GM12878 (cell line): ENCODE data around the gene TRHDE. TPM values are rescaled to one million over a fixed set of nuclear protein-coding genes. Genes with fewer than 3 reads are reported as not detected.

Experiments
- ATAC-seq: fragments of 200-7000 bp; cut with Tn5 transposase; 3 replicates; pipeline ENCODE4 v1.9.1; 2020; ENCODE audit warnings: mild to moderate bottlenecking, moderate library complexity
- BruUV-seq: library from RNA; stranded (reverse); fragments of 400-500 nt; replicated peaks from 2 replicates; lab custom pipeline; 2021; lab: Mats Ljungman, UMichigan
- CTCF ChIA-PET: fragments of 300-600 bp; sonication (Branson Sonifier 250); formaldehyde crosslinking; extraction: SDS; loops from one replicate; lab custom pipeline; 2021; ENCODE audit warnings: inconsistent platforms; lab: Yijun Ruan, JAX
- POLR2A ChIA-PET: fragments of 350-600 bp; formaldehyde crosslinking; extraction: SDS; loops from one replicate; lab custom pipeline; 2021; ENCODE audit warnings: inconsistent platforms; lab: Charles Lee
- RAD21 ChIA-PET: fragments of 300-600 bp; sonication (Branson Sonifier 250); formaldehyde crosslinking; loops from one replicate; lab custom pipeline; 2023; ENCODE audit warnings: antibody characterized with exemption; ENCODE audit not compliant: unreplicated experiment; lab: Charles Lee
- SMC1A ChIA-PET: fragments of 300-600 bp; sonication (Branson Sonifier 250); formaldehyde crosslinking; loops from one replicate; lab custom pipeline; 2023; ENCODE audit not compliant: unreplicated experiment, uncharacterized antibody; lab: Charles Lee
- DNase-seq: peaks from one replicate; pipeline ENCODE4 v3.0.0-alpha.2; 2011; ENCODE audit warnings: low read depth, low spot score
- FAIRE-seq: peaks from 3 replicates; lab custom pipeline; 2011; peaks lifted over from hg19 to GRCh38; lab: Jason Lieb, UNC
- H2AFZ ChIP-seq: 2 replicates; pipeline ENCODE4 v1.6.0; 2011; ENCODE audit warnings: low read depth, low read length, control low read depth; ENCODE audit not compliant: control insufficient read depth
- H3K27ac ChIP-seq: 2 replicates; pipeline ENCODE4 v1.5.1; 2011; ENCODE audit warnings: control low read depth; ENCODE audit not compliant: control insufficient read depth, insufficient read depth
- H3K27me3 ChIP-seq, 2 experiments: replicated peaks in 1 of 2; 2 replicates each; pipeline versions ENCODE4 v1.6.0 to v1.6.1; 2011; ENCODE audit warnings: low read length in 1 of 2; ENCODE audit not compliant: control insufficient read depth in 2 of 2, insufficient read depth in 2 of 2
- H3K36me3 ChIP-seq, 2 experiments: 2 replicates each; pipeline ENCODE4 v1.5.1; 2011; ENCODE audit warnings: low read length in 1 of 2; ENCODE audit not compliant: control insufficient read depth in 2 of 2, insufficient read depth in 2 of 2
- H3K4me1 ChIP-seq: 2 replicates; pipeline ENCODE4 v1.6.1; 2011; ENCODE audit warnings: mild to moderate bottlenecking, low read length, moderate library complexity, mixed read lengths; ENCODE audit not compliant: control insufficient read depth, insufficient read depth
- H3K4me2 ChIP-seq: 2 replicates; pipeline ENCODE4 v1.6.0; 2011; ENCODE audit warnings: control low read depth; ENCODE audit not compliant: control insufficient read depth, insufficient read depth
- H3K4me3 ChIP-seq: fragments of 200-600 bp; sonication (generic); 2 replicates; pipeline ENCODE4 v1.5.1; 2016
- H3K79me2 ChIP-seq: 2 replicates; pipeline ENCODE4 v1.6.0; 2011; ENCODE audit warnings: low read length; ENCODE audit not compliant: control insufficient read depth, insufficient read depth
- H3K9ac ChIP-seq: 2 replicates; pipeline ENCODE4 v1.8.0; 2011; ENCODE audit warnings: low read length, control low read depth, mixed read lengths; ENCODE audit not compliant: control insufficient read depth, insufficient read depth
- H3K9me3 ChIP-seq: replicated peaks from 3 replicates; pipeline ENCODE4 v1.5.1; 2011; ENCODE audit warnings: mild to moderate bottlenecking, low read length; ENCODE audit not compliant: control insufficient read depth, insufficient read depth
- H4K20me1 ChIP-seq: 2 replicates; pipeline ENCODE4 v1.6.0; 2011; ENCODE audit not compliant: control insufficient read depth, insufficient read depth
- ASH2L ChIP-seq: fragments of 300-600, 200-600 bp; sonication (generic); IDR thresholded peaks from 2 replicates; pipeline ENCODE4 v1.6.1; 2017; ENCODE audit warnings: low read depth, mild to moderate bottlenecking, borderline replicate concordance
- CHD1 ChIP-seq: IDR thresholded peaks from 2 replicates; pipeline ENCODE4 v1.6.1; 2012; ENCODE audit warnings: low read depth, low read length, improper control_type of control experiment
- CHD2 ChIP-seq: IDR thresholded peaks from 2 replicates; pipeline ENCODE4 v1.6.1; 2011; ENCODE audit warnings: low read depth, low read length, improper control_type of control experiment, borderline replicate concordance
- CREM ChIP-seq: IDR thresholded peaks from 2 replicates; pipeline ENCODE4 v1.6.1; 2014; ENCODE audit warnings: antibody characterized with exemption, low read depth
- FOS ChIP-seq: IDR thresholded peaks from 3 replicates; pipeline ENCODE4 v1.6.1; 2011; ENCODE audit warnings: borderline replicate concordance; ENCODE audit not compliant: insufficient read length; ENCODE audit errors: extremely low read depth
- IRF4 ChIP-seq: IDR thresholded peaks from 2 replicates; pipeline ENCODE4 v1.6.1; 2011; ENCODE audit warnings: low read depth, low read length
- MYC ChIP-seq: IDR thresholded peaks from 2 replicates; pipeline ENCODE4 v1.6.1; 2011; ENCODE audit warnings: mild to moderate bottlenecking, low read length, moderate library complexity, inconsistent platforms; ENCODE audit not compliant: insufficient read depth, insufficient replicate concordance, insufficient read length, severe bottlenecking
- NFIC ChIP-seq: IDR thresholded peaks from 2 replicates; pipeline ENCODE4 v1.6.1; 2012; ENCODE audit warnings: low read depth, mild to moderate bottlenecking, inconsistent platforms, low read length, moderate library complexity
- PML ChIP-seq: IDR thresholded peaks from 2 replicates; pipeline ENCODE4 v1.6.1; 2012; ENCODE audit warnings: low read length, inconsistent platforms
- RAD51 ChIP-seq: fragments of 450-650 bp; IDR thresholded peaks from 2 replicates; pipeline ENCODE4 v1.6.1; 2016; ENCODE audit warnings: moderate library complexity, mild to moderate bottlenecking, inconsistent platforms
- SP1 ChIP-seq: IDR thresholded peaks from one replicate; pipeline ENCODE4 v1.6.1; 2011; ENCODE audit warnings: low read depth, low read length
- USF1 ChIP-seq: IDR thresholded peaks from 2 replicates; pipeline ENCODE4 v1.6.1; 2011; ENCODE audit warnings: borderline replicate concordance, low read depth, mild to moderate bottlenecking, moderate library complexity, mixed read lengths, low read length; ENCODE audit not compliant: insufficient read depth; ENCODE audit errors: extremely low read length
- WGBS: methylation state at CpG from one replicate; pipeline ENCODE4 v1.1.6; 2016; ENCODE audit warnings: low lambda C conversion rate; ENCODE audit not compliant: insufficient replicate concordance, insufficient coverage; ENCODE audit errors: missing lambda C conversion rate; 5-methylcytosine and 5-hydroxymethylcytosine counted together
- in situ Hi-C: fragments of 300-500 bp; cut with MboI; formaldehyde crosslinking; loops from 9 replicates; pipeline ENCODE4 v1.14.3; 2018; ENCODE audit warnings: mixed read lengths
- intact Hi-C: fragments of 100-400 bp; cut with micrococcal nuclease; formaldehyde crosslinking; loops from one replicate; pipeline ENCODE4 v1.14.2; 2022; ENCODE audit not compliant: unreplicated experiment
- polyA plus RNA-seq, 11 experiments: library from polyadenylated mRNA; depleted of rRNA in 4 of 11; unstranded in 6 of 11; stranded (reverse) in 5 of 11; fragments of >200 nt; fragmentation: Nextera tagmentation in 4 of 11; fragmentation: Illumina TruSeq in 1 of 11; extraction: Ambion mirVana in 4 of 11; extraction: Trizol in 1 of 11; gene quantifications; 1 replicate in 1 of 11; 2 replicates in 10 of 11; pipeline versions ENCODE4 v1.2.1 to v1.2.3, GENCODE V29; 2011 to 2016; ENCODE audit warnings: inconsistent platforms in 2 of 11, missing spikeins in 2 of 11, low read depth in 1 of 11
- total RNA-seq, 4 experiments: library from RNA; depleted of rRNA in 3 of 4; stranded (reverse); fragments of >200 nt in 3 of 4; fragmentation: Illumina TruSeq in 1 of 4; extraction: Trizol in 1 of 4; gene quantifications; 2 replicates each; pipeline versions ENCODE4 v1.2.1 to v1.2.3, GENCODE V29; 2013 to 2021

TRHDE gene
- total and polyA plus RNA-seq, 10 of the 15 experiments (the other 5 are each of a cell fraction or from before 2014, with no cell fraction given): not detected

GRCh38 chr12:72523754-72524153 lies 251.6 kb downstream of the TRHDE start (continued):
- TF ChIP-seq USF1 (no peak), ASH2L (no peak), NFIC (no peak), MYC (no peak), CREM (no peak)

- POLR2A ChIA-PET: no interaction called here
- intact Hi-C loops (no loop called here), in situ Hi-C loops (no loop called here)
- no peak for DNase-seq
- H4K20me1 ChIP-seq: no peaks in the 10 kb centered on the region
- 0% methylated on average over 1 of the region's 1 CpG for WGBS
- no peak overlapping the region for H3K27ac ChIP-seq
- no peaks in the 10 kb centered on the region for H3K4me1 ChIP-seq
- H3K79me2 ChIP-seq: no peaks in the 10 kb centered on the region
- RAD21 ChIA-PET: no interaction called here
- no peak overlapping the region for H3K4me2 ChIP-seq
- no peak overlapping the region for H3K9ac ChIP-seq
- TF ChIP-seq IRF4 (no peak), PML (no peak), CHD1 (no peak), FOS (no peak), RAD51 (no peak), CHD2 (no peak), SP1 (no peak)
- no peak for FAIRE-seq
- no peaks in the 10 kb centered on the region for H3K36me3 ChIP-seq
- no peaks in the 10 kb centered on the region for H3K27me3 ChIP-seq
- no peak for ATAC-seq
- no peak overlapping the region for H2AFZ ChIP-seq
- SMC1A ChIA-PET: no interaction called here
- H3K9me3 ChIP-seq: no peaks in the 10 kb centered on the region
- CTCF ChIA-PET: no interaction called here
- BruUV-seq: no TSS peak
- H3K4me3 ChIP-seq: no peak overlapping the region
Observed at GRCh38 chr12:72535212-72535990, 263.2 kb downstream of the TRHDE start.
